SK-N-MC (cell line): ENCODE measurements around the gene EID2.

ENCODE experiments used
- EZH2 ChIP-seq: fragments of 200-600 bp; sonication (generic); IDR thresholded peaks from one replicate; pipeline ENCODE4 v1.6.1; 2017; ENCODE audit warnings: antibody characterized with exemption
- POLR2AphosphoS5 ChIP-seq: IDR thresholded peaks from 2 replicates; pipeline ENCODE4 v1.6.1; 2012; ENCODE audit warnings: mild to moderate bottlenecking, low read depth, low read length, borderline replicate concordance

DNA sequence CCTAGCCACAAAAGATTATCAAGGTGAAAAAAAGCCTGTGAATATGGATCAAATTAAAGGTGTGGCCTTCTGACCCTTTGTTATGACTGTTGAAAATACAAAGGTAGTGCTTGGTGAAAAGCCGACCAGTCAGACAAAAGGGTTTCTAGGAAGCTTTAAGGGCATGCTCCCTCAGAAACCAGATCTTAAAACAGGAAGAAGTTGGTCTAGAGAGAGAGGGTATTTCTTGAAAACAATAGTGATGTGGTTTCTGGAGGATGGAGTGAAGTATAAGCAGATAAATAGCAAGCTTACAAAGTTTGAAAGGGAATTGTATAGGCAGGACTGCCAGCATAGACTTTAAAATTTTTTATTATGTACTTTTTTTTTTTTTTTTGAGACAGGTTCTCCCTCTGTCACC, 5.0 kb upstream of the EID2 start:
- TF ChIP-seq POLR2AphosphoS5 (no peak), EZH2 (no peak)
